SK-N-SH (cell line): Measurements from ENCODE around the gene RAP2A.

Experiments
- RFX5 ChIP-seq: IDR thresholded peaks from 2 replicates; pipeline ENCODE4 v1.6.1; 2012; ENCODE audit warnings: mild to moderate bottlenecking, improper control_type of control experiment, low read length
- TF ChIP-seq, protein P1 (sequence below): fragments of 200-600 bp; sonication (generic); IDR thresholded peaks from 2 replicates; pipeline ENCODE4 v1.6.1; 2017; ENCODE audit warnings: antibody characterized with exemption, mild to moderate bottlenecking, moderate library complexity

DNA sequence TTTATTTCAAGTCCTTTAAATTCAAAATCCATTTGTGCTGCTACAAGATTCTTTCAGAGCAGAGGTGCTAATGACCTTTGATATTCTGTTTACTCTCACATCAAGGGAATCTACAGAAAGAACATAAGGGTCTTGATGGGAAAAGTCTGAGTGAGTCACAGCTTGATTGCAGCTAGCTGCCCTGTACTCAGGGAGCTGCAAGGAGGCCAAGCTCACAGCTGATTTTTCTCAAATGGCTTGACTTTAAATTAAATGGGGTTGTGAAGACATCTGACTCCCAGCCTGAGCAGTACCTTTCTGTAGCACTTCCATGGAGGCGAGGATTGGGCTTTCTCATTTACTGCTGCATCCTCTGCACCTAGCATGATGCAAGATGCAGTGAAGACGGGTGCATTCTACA lies 62.5 kb downstream of the RAP2A start:
- no peak for TF ChIP-seq RFX5
- TF ChIP-seq, protein P1, sequence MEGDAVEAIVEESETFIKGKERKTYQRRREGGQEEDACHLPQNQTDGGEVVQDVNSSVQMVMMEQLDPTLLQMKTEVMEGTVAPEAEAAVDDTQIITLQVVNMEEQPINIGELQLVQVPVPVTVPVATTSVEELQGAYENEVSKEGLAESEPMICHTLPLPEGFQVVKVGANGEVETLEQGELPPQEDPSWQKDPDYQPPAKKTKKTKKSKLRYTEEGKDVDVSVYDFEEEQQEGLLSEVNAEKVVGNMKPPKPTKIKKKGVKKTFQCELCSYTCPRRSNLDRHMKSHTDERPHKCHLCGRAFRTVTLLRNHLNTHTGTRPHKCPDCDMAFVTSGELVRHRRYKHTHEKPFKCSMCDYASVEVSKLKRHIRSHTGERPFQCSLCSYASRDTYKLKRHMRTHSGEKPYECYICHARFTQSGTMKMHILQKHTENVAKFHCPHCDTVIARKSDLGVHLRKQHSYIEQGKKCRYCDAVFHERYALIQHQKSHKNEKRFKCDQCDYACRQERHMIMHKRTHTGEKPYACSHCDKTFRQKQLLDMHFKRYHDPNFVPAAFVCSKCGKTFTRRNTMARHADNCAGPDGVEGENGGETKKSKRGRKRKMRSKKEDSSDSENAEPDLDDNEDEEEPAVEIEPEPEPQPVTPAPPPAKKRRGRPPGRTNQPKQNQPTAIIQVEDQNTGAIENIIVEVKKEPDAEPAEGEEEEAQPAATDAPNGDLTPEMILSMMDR: no peak
